Fibroblast of lung (primary cell): ENCODE data around the gene NOSTRIN. TPM values are rescaled to one million over a fixed set of nuclear protein-coding genes. Genes with fewer than 3 reads are reported as not detected.

Source experiments
- DNase-seq, 2 donors: peaks; one replicate each; pipeline versions ENCODE4 v3.0.0 to v3.0.0-alpha.2; 2010; ENCODE audit warnings: low read depth in 2 of 2
- H2AFZ ChIP-seq: 2 replicates; pipeline ENCODE4 v1.5.1; 2012; ENCODE audit warnings: low read length, control low read depth, inconsistent platforms
- H3K27ac ChIP-seq: 2 replicates; pipeline ENCODE4 v1.5.1; 2011; ENCODE audit warnings: low read length, control low read depth; ENCODE audit not compliant: insufficient read depth
- H3K27me3 ChIP-seq: 2 replicates; pipeline ENCODE4 v1.5.1; 2011; ENCODE audit warnings: mild to moderate bottlenecking, low read length; ENCODE audit not compliant: control insufficient read depth, insufficient read depth
- H3K36me3 ChIP-seq: 2 replicates; pipeline ENCODE4 v1.5.1; 2011; ENCODE audit warnings: low read length; ENCODE audit not compliant: control insufficient read depth, insufficient read depth
- H3K4me1 ChIP-seq: 2 replicates; pipeline ENCODE4 v1.5.1; 2011; ENCODE audit warnings: low read length; ENCODE audit not compliant: control insufficient read depth, insufficient read depth; ENCODE audit errors: extremely low read depth
- H3K4me2 ChIP-seq: 2 replicates; pipeline ENCODE4 v1.5.1; 2011; ENCODE audit warnings: low read length, control low read depth; ENCODE audit not compliant: insufficient read depth; ENCODE audit errors: extremely low read depth
- H3K4me3 ChIP-seq, 4 experiments: fragments of 200-600 bp in 1 of 4; sonication (generic) in 1 of 4; replicated peaks in 1 of 4; 2 replicates each; pipeline ENCODE4 v1.5.1; 2011 to 2016; ENCODE audit warnings: low read length in 4 of 4, low read depth in 3 of 4, mild to moderate bottlenecking in 3 of 4, control low read depth in 2 of 4, inconsistent platforms in 1 of 4, mixed read lengths in 1 of 4; ENCODE audit not compliant: insufficient read depth in 1 of 4; ENCODE audit errors: control extremely low read depth in 1 of 4
- H3K79me2 ChIP-seq: 2 replicates; pipeline ENCODE4 v1.5.1; 2012; ENCODE audit warnings: mild to moderate bottlenecking, low read length, inconsistent platforms; ENCODE audit not compliant: control insufficient read depth, insufficient read depth
- H3K9ac ChIP-seq: 2 replicates; pipeline ENCODE4 v1.5.1; 2011; ENCODE audit warnings: mild to moderate bottlenecking, low read length, control low read depth; ENCODE audit not compliant: insufficient read depth
- H3K9me3 ChIP-seq: 2 replicates; pipeline ENCODE4 v1.5.1; 2012; ENCODE audit warnings: low read depth, low read length; ENCODE audit not compliant: control insufficient read depth, insufficient read depth
- H4K20me1 ChIP-seq: 2 replicates; pipeline ENCODE4 v1.5.1; 2011; ENCODE audit warnings: low read length; ENCODE audit not compliant: control insufficient read depth, insufficient read depth; ENCODE audit errors: extremely low read depth
- CTCF ChIP-seq, 2 donors: IDR thresholded peaks in 1 of 2; conservative IDR thresholded peaks in 1 of 2; 1 replicate in 1 of 2; 2 replicates in 1 of 2; pipeline ENCODE4 v1.5.1; 2011 to 2012; ENCODE audit warnings: low read length in 2 of 2, control low read depth in 1 of 2, inconsistent platforms in 1 of 2, low read depth in 1 of 2, mild to moderate bottlenecking in 1 of 2
- EZH2 ChIP-seq: IDR thresholded peaks from 2 replicates; pipeline ENCODE4 v1.5.1; 2012; ENCODE audit warnings: low read length, control low read depth, mild to moderate bottlenecking; ENCODE audit errors: missing control alignments
- polyA plus RNA-seq, 2 donors: library from polyadenylated mRNA; depleted of rRNA in 1 of 2; stranded (reverse) in 1 of 2; unstranded in 1 of 2; fragments of >200 nt; gene quantifications; 2 replicates each; pipeline ENCODE4 v1.2.1, GENCODE V29; 2011 to 2012; ENCODE audit warnings: missing spikeins in 1 of 2
- total RNA-seq: library from RNA; depleted of rRNA; stranded (reverse); fragments of >200 nt; gene quantifications from 2 replicates; pipeline ENCODE4 v1.2.1, GENCODE V29; 2014

Gene NOSTRIN
- total and polyA plus RNA-seq, 2 donors (not counting 1 experiment from before 2014, with no cell fraction given), result 0.50 to 1.3 TPM

- TF ChIP-seq EZH2 (no peak), CTCF (conservative IDR thresholded peaks at IDR 0.05 in 1 of 2, IDR thresholded peaks at IDR 0.05 in 1 of 2; ENCODE audit: low read depth in 1 of 2, low read length in 2 of 2) (no peak)
- Histone ChIP-seq H3K27me3 (no peaks in the 10 kb centered on the region), H3K4me1 (no peaks in the 10 kb centered on the region), H3K4me2 (no peak overlapping the region), H3K9me3 (no peaks in the 10 kb centered on the region), H4K20me1 (no peaks in the 10 kb centered on the region), H3K9ac (no peak overlapping the region), H2AFZ (no peak overlapping the region), H3K79me2 (no peaks in the 10 kb centered on the region), H3K36me3 (no peaks in the 10 kb centered on the region), H3K27ac (no peak overlapping the region), H3K4me3 (no peak overlapping the region)
- DNase-seq, result no peak
These were observed 17.5 kb downstream of the NOSTRIN start for GRCh38 chr2:168819829-168820489.

- TF ChIP-seq CTCF (conservative IDR thresholded peaks at IDR 0.05 in 1 of 2, IDR thresholded peaks at IDR 0.05 in 1 of 2; ENCODE audit: low read depth in 1 of 2, low read length in 2 of 2), result no peak
- no peak for TF ChIP-seq EZH2
- Histone ChIP-seq H3K79me2 (no peaks in the 10 kb centered on the region), H3K4me3 (no peak overlapping the region), H3K4me2 (no peak overlapping the region), H3K27me3 (no peaks in the 10 kb centered on the region), H2AFZ (no peak overlapping the region), H4K20me1 (no peaks in the 10 kb centered on the region), H3K36me3 (no peaks in the 10 kb centered on the region), H3K9ac (no peak overlapping the region), H3K27ac (no peak overlapping the region), H3K9me3 (no peaks in the 10 kb centered on the region), H3K4me1 (no peaks in the 10 kb centered on the region)
- DNase-seq, result no peak
These were observed 19.1 kb downstream of the NOSTRIN start for GRCh38 chr2:168821577-168821976.

- TF ChIP-seq EZH2 (no peak), CTCF (conservative IDR thresholded peaks at IDR 0.05 in 1 of 2, IDR thresholded peaks at IDR 0.05 in 1 of 2; ENCODE audit: low read depth in 1 of 2, low read length in 2 of 2) (no peak)
- Histone ChIP-seq H3K27ac (no peak overlapping the region), H3K4me1 (no peaks in the 10 kb centered on the region), H4K20me1 (no peaks in the 10 kb centered on the region), H2AFZ (no peak overlapping the region), H3K9ac (no peak overlapping the region), H3K79me2 (no peaks in the 10 kb centered on the region), H3K4me3 (no peak overlapping the region), H3K9me3 (no peaks in the 10 kb centered on the region), H3K27me3 (no peaks in the 10 kb centered on the region), H3K4me2 (no peak overlapping the region), H3K36me3 (no peaks in the 10 kb centered on the region)
- no peak for DNase-seq
These were observed 19.6 kb downstream of the NOSTRIN start for GRCh38 chr2:168821992-168822391.
